ENCODE results near the gene ARHGAP19.

GRCh38 chr10:97190450-97190849, 102.0 kb downstream of the ARHGAP19 start:
- TF ChIP-seq CTCF (IDR thresholded peaks at IDR 0.05; ENCODE audit: low read length) (no peak), EZH2 (IDR thresholded peaks at IDR 0.05; ENCODE audit: borderline replicate concordance, low read length) (no peak)
